HG03460 (cell line): Measurements from ENCODE around the gene SDF4.

Experiments used
- ATAC-seq: cut with Tn5 transposase; IDR thresholded peaks from one replicate; pipeline ENCODE4 v1.9.1; 2021; ENCODE audit not compliant: unreplicated experiment

The SDF4 gene

DNA sequence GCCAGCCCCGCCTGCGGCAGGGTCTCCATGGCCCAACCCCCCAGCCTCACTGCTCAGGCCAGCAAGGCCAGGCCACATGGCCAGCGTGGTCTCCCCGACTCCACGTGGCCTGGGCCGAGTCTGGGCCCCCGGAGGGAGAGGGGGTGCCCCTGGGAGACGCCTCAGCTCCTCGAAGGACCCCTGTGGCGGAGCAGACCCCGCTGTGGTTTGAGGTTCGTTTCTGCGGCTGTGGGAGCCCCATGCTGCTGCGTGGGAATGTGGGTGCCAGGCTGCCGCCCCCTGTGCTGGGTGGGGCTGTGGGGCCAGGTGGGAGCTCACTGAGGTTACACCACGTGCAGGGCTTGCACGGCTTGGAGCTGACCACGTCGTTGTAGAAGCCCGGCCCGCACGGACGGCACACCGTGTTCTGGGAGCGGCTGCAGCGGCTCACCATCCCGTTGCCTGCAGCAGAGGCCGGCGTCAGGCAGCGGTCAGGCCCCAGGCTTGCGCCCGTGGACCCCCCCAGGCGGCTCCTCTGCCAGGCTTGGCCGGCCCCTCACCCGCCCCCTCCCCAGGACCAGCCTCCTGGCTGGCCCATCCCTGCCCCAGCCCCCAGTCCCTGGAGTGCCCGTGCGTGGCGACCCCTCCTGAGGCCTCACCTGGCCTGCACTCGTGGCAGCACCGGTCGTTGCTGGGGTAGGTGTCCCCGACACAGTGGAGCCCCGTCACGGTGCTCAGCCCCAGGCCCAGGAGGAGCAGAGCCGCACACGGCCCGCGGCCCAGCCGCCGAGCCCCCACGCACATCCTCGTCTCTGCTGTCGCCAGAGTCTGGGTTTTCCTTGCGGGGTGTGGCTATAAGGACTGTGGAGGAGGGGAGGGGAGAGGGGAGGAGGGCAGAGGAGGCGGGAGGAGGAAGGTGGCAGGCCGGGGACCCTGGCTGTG is 18.2 kb downstream of the SDF4 start, which contains the start of gene TNFRSF4:
Gene TNFRSF4, minus strand, starts transcription at position 809 of the 921 bp plus-strand sequence. Its CDS starts 26 bp downstream, at position 783.
- no peak for ATAC-seq

DNA sequence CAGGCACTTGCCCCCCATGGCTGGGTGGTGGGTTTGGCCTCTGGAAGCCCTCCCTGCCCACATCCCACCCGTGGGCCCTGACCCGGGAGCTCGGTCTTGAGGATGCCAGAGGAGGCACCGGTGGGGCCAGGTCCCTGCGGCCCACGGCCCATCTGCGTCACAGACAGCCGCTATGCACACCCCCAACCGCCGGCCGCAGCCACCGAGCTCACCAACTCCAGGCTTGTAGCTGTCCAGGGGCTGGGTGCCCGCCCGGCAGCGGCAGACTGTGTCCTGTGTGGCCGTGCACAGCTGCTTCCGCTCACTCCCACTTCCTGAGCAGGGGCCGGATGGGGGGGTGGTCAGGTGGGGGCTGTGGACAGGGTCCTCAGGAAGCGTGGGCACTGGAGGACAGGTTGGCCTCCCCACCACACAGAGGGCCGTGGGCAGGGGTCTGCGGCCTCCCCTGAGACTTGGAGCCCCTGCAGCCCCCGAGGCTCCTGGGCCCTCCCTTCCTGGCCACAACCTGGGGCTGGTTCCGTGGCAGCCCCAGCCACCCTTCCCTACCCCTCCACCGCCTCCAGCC is 18.9 kb downstream of the SDF4 start:
- ATAC-seq, result no peak

DNA sequence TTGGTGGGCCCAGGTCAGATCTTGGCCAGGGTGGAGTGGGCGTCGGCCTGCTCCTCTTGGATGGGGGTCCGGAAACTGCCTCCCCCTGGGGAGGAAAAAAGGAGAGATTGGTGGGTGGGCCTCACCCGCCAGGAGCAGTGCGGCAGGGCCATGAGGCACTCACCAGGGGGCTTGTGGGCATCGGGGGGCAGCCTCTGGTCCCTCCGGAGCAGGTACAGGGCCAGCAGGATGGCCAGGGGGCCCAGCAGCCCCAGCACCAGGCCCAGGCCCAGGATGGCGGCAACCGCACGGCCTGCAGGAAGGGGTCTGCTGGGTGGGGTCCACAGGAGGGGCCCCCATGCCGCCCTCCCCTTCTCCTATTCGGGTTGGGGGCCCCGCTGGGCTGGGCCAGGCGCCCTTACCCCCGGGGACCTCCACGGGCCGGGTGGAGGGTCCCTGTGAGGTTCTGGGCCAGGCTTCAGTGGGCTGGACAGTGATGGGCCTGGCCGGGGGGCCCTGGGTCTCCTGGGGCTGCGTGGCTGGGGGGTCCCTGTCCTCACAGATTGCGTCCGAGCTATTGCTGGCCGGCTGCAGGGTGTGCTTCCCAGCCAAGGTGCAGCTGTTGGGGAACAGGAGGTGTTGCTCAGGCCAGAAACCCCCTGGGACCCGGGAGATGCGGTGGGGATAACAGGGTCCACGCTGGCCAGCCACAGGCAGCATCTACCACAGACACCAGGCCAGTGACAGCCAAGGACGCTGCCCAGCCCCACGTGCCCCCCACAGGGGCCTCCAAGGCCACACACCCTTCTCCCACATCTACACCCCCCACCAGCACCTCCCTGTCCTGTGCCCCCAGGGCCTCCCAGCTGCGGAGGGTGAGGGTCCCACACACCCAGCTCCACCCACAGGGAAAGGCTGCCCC is 20.0 kb downstream of the SDF4 start:
- ATAC-seq, result no peak

DNA sequence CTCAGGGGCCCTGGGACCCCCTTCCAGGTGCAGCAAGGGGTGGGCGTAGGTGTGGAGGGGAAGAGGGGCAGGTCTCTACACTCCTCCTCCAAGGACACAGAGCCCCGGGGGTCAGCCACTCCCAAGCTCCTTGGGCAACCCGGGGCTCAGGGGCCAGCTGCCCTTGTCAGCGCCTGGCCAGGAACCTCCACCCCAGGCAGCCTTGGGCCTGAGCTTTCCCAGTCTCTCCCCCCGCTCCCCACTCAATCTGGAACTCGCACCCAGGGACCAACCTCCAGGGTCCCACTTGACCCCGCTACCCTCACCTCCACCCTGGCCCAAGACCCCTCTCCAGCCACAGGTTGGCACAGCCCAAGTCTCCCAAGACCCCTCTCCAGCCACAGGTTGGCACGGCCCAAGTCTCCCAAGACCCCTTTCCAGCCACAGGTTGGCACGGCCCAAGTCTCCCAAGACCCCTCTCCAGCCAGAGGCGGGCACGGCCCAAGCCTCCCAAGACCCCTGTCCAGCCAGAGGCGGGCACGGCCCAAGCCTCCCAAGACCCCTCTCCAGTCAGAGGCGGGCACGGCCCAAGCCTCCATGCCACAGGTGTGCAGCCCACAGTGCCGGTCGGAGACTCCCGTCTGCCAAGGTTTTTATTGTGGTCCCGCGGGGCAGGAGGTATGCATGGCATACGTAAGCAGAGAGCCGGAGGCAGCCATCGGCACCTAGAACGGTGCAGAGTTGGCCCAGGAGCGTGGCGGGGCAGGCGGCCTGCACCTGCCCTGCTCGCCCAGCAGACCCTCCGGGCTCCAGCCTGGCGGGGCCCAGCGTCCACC is 20.9 kb downstream of the SDF4 start:
- ATAC-seq, result no peak

DNA sequence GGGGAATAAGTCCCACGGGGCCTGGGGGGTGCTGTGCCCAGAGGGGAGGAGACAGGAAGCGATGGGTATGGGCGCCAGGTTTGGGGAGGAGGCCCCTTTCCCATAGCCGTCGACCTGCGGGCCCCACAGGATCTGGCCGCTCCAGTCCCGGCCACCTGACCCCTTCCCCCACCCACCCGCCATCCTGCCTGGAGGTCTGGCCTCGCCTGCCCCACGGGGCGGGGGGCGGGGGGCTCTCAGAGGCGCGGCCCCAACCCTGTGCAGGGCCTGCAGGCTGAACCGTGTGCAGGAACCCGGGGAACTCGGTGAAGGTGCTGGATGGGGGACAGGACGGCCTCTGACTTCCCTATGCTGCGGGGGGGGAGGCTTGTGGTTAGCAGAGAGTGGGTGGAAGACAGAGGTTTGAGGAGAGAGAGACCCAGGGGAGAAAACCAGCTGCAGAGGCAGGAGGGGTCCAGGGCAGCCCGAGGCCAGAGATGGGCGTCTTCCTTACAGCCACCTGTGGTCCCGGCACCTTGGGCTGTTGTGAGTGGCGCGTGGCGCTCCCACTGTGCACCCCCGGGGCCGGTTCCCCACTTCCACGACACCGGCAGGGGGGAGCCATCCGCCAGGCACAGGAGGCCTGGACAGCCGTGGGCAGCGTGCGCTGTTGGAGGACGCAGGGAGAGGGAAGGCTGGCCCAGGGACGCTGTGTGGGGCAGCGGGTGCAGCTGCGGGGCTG is 22.9 kb downstream of the SDF4 start:
- no peak for ATAC-seq

DNA sequence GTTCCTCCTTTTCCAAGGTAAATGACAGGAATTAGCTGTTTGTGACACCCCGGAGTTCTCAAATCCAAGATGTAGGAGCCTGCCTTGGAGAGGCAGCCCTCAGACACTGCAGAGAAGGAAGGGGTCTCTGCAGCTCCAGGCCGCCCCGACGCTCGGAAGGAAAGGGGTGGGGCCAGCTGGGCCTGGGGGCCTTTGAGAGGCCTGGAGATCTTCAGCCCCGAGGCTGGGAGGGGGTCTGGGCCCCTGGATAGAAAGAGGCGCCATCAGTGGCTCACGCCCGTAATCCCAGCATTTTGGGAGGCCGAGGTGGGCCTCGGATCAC is 24.3 kb downstream of the SDF4 start:
- no peak for ATAC-seq

DNA sequence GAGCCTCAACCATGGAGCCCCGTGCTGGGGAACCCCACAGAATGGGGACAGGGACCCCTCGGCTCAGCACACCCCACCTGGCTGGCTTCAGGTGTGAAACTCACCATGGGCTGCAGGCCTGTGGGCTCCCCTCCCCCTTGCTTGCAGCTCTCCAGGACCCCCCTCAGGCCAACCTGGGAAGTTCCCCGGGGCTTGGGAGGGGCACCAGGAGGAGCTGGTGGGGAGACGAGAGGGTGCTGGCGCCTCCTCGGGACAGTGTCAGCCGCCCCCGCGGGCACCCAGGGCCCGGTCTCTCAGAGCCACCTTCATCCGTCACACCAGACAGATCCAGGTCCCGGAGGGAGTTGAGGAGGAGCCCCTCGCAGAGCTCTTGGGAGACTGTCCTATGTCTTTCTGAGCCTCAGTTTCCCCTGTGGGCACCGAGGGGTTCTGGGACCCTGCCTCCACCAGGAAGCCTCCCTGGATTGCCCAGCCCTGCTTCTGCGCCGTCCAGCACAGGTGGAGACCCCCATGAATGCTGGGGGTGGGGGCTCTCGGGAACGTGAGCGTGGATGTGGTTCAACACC is 24.8 kb downstream of the SDF4 start:
- ATAC-seq, result no peak

DNA sequence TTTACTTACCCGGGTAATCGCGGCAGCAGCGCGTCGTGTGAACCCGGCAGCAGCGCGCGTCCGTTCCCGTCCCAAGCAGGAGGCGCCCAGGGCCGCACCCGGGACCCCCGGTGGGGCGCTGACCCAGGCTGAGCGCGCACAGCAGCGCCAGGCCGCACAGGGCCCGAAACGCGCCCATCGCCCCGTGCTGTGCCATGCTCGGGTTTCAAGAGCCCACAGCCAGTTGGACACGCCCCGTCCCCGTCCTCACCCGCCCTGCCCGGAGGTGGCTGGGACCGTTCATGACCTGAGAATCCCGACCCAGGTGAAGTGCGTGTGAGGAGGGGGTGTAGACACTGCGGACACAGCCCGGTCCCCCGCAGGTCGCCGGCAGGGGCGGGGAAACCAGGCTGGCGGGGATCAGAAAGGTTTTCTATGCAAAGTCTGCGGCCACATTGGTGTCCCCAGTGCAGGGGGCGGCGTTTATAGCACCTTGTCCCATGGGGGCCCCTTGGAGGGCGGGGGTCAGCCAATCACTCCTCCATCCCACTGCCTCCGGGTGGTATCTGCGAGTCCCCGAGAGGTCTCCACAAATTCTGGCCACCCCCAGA is 25.3 kb downstream of the SDF4 start, which contains the start of gene TNFRSF18:
Gene TNFRSF18, minus strand, starts transcription at position 217 of the 590 bp plus-strand sequence. Its CDS starts 21 bp downstream, at position 196.
- no peak for ATAC-seq

DNA sequence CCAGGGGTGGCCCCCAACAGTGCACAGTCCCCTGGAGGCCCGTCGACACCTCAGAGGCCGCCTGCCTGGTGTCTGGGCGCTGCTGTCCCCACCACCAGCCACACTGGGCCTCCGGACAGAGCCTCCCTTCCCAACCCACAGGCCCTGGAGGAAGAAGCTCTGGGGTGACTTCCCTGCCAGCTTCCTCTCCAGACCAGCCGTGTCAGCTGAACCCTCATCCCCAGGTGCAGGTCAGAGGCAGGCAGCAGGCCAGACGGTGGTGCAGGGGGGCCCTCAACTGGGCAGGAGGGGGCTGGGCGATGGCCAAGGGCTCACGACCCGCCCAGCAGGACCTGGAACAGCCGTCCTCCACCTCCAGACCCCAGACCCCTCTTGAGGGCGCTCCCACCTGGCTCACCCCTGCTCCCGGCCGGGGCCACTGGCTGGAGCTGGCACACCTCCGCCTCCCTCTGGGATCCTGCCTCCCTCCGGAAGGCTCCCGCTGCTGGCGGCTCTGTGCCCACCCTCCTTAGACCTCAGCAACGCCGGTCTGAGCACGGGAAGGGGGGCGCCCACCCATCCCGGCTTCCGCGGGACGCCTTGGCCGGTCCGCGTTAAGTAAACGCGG is 25.9 kb downstream of the SDF4 start:
- no peak for ATAC-seq

DNA sequence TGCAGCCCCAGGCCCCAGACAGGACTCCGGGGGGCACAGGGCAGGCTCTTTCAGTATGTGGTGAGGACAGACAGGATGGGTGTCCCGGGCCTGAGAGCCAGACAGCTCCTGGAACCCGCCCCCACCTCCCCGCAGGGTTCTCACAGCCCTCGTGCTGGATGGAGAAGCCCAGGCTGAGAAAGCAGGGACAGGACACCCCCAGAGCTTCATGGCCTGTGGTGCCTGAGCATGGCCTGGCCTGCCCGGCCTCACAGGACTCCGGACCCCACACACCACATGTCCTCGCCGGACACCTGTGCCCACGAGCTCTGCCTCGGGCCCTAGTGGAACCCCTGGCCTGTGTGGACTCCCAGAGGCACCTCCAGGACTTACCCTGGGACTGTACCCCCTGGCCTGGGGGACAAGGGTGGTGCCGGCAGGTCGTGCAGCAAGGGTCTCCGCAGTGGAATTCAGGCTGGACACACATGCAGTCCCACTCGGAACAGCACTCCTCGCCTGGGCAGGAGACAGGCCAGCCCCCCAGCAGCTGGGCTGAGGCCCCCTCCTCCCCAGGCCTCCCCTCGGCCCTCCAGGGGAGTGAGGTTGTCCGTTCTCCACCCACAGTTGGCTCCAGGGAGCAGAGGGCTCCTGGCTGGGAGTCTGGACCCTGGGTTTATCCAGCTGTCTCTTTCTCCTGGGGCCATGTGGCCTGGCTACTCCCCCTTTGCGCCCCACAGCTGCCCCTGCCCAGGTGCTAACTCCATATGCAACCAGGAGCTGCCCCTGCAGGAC is 26.6 kb downstream of the SDF4 start:
- no peak for ATAC-seq

DNA sequence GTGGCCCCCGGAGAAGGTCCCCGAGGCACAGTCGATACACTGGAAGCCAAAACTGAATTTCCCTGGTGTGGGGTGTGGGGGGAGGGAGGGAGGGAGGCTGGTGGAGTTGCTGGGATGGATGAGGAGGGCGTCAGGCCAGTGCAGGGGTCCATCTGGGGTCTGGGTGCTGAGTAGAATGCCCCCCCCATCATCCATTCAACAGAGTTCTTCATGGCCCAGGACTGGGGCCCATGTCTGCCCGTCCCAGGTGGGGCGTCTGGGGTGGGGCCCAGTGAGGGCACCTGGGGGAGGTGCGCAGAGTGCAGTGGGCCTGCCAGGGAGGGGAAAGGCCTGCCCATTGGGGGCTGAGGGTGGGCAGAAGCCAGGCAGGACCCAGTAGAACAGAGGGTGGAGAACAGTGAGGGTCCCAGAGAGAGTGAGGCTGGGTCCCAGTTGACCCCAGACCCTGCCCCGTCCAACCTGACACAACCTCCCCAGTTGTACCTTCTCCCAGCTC is 27.3 kb downstream of the SDF4 start:
- no peak for ATAC-seq

DNA sequence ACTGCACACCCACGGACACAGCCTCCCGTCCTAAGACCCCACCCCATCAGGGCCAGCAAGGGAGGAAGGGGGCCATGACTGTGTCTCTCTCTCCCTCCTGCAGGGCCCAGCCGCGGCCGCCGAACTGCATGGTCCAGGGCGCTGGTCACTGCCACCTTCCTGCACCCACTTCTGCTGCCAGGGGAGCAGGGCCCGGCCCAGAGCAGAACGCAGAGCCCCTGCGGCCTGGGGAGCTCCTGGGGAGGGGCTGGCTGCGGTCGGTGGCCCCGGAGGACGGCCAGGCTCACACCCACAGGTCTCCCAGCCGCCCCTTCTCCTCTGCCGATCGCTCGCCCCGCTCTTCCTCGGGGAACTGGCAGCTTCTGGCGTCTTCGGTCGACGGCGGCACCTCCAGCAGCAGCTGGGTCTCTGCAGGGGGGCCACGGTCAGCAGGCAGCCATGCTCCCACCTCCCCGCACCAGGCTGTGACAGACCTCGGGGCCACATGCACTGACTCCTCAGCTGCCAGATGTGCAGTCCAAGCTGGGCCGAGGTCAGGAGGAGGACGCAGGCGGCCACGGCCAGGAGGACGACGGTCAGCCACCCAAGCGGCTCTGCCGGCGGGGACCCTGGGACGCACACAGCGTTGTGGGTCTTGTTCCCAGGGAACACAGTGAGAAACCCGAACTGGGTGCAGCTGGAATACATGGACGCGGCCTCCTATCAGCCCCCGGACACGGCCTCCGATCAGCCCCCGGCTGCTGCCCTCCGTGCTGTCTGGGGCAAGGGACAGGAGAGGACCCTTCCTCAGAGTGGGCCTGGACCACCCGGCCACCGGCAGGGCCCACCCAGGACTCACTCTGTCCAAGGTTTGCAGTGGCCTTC is 28.0 kb downstream of the SDF4 start:
- ATAC-seq, result no peak

DNA sequence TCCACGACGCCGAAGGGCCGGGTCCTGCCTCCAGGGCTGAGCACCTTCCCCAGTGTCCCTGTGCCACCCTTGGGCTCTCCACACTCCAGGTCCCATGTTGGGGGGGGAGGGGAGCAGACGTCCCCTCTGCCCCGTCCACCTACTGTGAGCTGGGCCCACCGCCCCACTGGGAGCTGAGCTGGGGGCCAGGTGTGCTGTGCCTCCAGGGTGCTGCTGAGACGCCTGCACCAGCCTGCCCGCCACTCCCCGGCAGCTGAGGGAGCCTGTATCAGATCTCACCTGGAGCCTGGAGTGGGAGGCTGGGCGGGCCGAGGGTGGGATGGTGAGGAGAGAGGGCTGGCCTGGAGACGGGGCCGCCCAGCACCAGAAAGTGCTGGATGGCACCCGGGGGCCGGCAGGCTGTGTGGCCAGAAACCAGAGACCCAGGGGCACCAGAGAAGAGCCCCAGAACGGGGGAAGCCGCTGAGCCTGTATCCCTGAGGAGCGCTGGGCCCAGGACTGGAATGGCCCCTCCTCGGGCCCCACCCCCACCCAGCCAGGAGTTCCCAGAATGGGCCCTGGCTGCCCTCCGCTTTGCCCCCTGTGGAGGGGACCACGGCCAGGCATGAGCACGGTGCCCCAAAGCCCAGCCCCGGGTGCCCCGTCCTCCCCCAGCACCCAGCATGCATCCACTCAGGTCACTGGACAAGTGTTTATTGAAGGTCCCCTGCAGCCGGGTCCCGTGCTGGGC is 28.8 kb downstream of the SDF4 start:
- no peak for ATAC-seq

DNA sequence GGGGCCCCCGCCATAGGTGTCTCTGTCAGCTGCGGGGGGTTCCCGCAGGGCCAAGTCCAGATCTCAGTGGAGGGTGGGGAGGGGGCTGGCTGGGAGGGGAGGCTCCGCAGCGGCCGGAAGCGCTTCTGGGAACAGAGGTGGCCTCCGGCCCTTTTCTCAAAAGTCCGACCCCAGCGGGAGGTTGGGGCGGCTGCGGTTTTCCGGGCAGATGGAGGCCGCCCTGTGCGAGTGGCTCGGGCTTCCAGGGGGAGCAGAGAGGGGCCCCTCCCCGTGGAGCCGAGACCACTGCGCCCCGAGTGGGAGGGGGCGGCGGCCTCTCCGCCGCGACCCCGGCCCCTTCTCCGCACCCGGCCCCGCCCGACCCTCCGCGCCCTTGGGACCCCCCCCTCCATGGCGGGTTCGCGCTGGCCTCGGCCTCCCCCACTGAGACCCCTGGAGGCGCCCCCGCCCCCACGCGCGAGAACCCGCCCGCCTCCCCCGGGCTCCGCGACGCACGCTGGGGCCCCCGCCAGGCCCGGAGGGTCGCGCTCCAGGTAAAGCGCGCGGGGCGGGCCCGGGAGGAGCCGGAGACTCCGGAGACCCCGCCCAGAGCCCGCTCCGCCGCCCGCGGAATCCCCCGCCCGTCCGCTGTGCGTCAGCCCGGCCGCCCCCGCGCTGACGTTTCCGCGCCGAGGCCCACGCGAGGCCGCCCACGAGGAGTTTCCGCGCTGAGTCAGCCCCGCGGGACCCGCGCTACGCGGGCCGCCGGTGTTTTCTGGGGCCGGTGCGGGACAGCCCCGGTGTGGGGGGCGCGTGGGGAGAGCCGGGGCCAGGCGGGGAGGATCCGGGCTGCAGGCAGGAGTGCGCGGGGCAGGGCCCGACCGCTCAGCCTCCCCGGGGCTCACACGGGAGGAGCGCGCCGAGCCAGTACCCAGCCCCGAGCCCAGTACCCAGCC is 30.7 kb downstream of the SDF4 start:
- peak; percentile 31 for ATAC-seq
